Stimulated activated CD4-positive, alpha-beta T cell treated with anti-CD3 and anti-CD28 coated beads, Interleukin-15, amount 100 ng/mL, for 1 hour (primary cell): Measurements from ENCODE around the gene FCSK.

ENCODE experiments used
- DNase-seq, 2 donors: peaks; one replicate each; pipeline ENCODE4 v3.0.0-alpha.2; 2020; ENCODE audit warnings: low read depth in 1 of 2, low spot score in 1 of 2

FCSK gene

DNA sequence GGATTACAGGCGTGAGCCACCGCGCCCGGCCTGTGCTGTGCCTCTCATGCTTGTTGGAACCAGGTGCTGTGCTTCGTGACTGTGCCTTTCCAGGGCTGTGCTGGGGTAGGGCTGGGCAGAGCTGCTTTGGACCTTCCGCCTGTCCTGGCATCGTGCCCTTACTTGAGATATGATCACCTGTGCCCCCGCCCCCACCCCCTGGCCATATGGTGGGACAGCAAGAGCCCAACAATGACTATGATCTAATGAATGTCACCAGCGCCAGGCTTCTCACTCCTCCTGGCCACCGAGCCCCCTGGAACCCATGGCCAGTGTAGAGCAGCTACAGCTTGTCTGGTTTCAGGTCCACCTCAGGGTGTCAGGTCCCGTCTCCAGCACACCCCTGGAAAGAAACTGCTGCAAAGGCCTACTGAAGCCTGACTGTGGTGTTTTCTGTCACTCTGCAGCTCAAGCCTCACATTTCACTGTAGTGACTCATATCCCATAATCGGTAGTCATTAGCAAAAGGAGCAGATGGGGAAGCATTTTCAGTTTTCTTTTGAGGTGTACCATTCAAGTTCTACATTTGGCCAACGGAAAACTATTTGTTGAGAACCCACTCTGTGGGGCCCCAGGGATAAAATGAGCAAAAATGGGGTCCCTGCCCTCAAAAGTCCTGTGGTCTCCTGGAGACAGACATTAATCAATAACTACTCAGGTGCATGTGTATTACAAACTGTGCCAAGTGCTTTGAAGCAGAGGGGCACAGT, 22.1 kb downstream of the FCSK start:
- no peak for DNase-seq

DNA sequence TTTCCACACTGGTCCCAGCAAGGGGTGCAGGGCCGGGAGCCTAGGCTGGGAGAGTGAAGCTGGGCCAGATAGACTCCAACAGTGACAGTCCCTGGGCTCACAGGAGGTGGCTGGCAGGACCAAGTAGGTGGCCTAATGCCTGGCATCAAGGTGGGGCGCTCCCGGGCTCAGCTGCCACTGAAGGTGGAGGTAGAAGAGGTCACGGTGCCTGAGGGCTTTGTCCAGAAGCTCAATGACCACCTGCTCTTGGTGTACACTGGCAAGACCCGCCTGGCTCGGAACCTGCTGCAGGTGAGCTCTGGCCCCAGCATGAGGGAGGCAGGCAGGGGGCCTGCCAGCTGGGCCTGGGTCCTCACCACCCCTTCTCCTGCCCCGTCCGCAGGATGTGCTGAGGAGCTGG, 23.8 kb downstream of the FCSK start:
- no peak for DNase-seq

DNA sequence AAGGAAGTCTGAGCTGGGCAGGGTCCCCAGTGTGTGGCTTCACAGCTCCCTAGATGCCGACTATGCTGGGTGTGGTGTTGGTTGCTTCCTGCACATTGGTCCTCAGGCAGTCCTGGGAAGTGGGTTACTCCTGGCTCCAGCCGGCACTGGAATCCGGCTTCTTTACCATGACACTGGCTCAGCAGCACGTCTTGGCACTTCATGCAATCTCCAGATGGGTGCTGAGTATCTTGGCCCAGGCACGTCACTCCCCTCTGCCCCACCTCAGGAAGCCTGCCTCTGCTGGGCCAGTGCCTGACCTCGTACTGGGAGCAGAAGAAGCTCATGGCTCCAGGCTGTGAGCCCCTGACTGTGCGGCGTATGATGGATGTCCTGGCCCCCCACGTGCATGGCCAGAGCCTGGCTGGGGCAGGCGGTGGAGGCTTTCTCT, 24.5 kb downstream of the FCSK start:
- DNase-seq, result no peak

DNA sequence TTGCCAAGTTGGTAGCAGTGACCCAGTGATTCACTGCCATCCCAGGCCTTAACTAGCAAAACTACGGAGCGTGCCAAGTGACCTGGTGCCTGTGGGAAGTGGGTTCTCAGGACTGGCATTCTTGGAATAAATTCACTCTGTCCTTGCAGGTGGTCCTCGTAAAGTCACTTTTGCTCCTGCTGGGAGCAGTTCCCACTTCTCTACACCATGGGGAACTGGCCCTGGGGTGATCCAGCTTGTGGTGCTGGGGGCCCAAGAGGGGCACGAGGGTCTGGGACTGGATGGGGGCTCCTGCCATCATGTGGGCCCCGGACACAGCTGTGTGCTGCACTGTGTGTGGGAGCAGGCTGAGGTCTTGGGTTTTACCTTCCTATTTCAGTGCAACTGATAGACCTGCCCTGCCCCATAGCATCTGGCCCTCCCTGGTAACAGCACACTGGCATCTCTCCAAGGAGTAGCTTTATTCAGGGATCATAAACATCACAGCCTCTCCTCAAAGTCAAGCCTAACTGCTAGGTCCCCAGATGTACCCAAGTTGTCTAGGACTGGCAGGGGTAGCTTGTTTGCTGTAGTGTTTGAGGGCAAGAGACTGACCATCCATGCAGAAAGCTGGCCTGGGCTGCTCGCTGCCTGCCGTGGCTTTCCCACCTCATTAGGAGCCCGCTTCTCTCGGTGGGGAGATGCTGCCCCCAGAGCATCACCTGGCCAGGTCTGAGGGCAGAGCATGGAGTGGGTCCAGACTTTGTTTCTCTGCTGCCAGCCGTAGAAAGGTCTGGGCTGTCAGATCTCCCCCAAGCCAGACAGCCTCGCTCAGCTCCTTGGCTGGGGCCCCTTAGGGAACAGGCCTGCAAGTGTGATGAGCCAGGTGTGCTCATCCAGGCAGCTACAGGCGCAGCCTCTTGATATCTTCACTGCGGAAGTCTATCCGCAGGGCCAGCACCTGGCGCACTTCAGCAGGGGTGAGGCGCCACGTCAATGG, 26.0 kb downstream of the FCSK start:
- no peak for DNase-seq

DNA sequence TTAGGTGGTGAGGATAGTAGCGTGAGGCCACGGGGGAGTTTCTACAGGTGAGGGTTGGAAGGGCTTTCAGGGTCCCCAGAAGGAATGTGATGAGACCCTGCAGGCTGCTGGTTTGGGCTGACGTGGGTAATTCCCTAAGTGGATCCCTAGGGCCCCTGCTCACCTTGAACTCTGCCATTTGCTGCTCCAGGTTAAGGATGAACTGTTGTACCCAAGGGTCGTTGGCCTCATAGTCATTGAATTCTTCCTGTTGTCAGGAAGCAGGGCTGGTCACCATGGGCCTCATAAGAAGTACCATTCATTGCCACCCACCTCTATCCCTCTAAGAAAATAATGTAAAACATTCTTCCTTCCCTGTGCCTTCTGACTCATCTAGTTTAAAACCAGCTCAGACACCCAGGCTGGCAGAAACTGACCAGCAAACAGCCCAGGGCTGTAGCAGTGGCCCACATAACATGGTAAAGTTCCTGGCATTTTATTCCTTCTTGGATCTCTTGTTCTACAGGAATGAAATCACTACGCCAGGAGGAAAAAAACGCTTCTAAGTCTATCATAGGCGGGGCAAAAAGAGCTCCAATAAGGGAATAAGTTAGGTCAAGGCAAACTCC, 27.6 kb downstream of the FCSK start:
- no peak for DNase-seq

- DNase-seq, result no peak
Observed at GRCh38 chr16:70482624-70483023, 28.2 kb downstream of the FCSK start.

- no peak for DNase-seq
Observed at GRCh38 chr16:70483426-70483825, 29.0 kb downstream of the FCSK start.

GRCh38 chr16:70484867-70485266, 30.5 kb downstream of the FCSK start:
- no peak for DNase-seq

- no peak for DNase-seq
Observed at GRCh38 chr16:70490261-70490660, 35.9 kb downstream of the FCSK start.

DNA sequence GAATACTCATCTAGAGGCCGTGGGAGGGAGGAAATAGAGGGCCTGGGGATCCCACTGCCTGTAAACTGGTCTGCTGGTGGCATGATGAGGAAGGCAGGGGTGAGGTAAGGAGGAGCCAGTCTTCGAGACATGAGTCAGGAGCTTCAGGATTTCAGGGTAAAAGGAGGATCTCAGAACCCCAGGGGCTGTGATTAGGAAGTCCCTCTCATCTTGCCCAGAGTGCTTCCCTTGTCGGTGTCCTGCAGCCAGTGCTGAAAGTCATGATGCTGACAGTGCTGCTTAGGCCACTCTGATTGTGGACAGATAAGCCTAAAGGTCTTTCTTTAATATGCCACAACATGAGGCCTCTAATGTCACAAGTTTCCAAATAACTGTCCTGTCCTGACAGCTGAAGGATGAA, 39.4 kb downstream of the FCSK start:
- no peak for DNase-seq

DNA sequence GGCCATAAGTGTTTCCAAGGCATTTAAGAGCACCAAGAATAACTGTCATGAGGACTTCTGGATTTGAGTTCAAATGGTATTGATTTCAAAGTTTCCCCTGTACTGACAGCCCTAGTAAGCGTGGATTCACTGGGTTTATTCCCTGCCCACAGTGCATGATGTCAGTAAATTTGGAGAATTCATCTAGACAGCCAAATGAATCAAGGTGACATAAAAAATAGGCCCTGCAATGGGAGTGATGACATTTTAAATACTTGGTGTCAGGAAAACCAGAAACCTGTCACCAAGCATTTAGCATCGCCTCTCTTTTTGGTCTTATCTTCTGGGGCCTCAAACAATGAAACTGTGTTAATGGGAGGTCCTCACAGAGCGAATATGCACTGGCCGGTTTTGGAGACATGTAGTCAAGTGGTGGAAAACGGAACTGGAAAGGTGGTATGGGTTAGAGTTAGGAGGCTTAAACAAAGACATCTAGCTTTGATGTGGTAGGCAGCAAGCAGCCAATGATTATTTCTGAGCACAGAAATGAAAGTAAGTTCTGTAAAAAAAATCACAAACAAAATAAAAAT, 39.9 kb downstream of the FCSK start:
- DNase-seq, result no peak

DNA sequence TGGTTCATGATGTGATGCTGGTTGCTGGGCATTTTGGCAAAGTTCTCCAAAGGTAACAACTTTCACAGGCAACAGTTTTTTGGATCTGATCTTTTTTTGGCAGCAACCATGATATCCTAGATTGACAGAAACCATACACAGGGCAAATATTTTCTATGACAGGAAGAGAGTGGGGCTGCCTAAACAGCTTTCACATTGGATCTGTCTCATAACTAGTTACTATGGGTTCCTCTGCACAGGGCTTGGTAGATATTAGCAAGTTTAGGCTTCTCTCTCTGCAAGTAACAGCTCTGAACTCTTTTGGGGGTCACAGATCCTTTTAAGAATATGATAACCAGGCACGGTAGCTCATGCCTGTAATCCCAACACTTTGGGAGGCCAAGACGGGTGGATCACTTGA, 40.4 kb downstream of the FCSK start:
- DNase-seq, result no peak

DNA sequence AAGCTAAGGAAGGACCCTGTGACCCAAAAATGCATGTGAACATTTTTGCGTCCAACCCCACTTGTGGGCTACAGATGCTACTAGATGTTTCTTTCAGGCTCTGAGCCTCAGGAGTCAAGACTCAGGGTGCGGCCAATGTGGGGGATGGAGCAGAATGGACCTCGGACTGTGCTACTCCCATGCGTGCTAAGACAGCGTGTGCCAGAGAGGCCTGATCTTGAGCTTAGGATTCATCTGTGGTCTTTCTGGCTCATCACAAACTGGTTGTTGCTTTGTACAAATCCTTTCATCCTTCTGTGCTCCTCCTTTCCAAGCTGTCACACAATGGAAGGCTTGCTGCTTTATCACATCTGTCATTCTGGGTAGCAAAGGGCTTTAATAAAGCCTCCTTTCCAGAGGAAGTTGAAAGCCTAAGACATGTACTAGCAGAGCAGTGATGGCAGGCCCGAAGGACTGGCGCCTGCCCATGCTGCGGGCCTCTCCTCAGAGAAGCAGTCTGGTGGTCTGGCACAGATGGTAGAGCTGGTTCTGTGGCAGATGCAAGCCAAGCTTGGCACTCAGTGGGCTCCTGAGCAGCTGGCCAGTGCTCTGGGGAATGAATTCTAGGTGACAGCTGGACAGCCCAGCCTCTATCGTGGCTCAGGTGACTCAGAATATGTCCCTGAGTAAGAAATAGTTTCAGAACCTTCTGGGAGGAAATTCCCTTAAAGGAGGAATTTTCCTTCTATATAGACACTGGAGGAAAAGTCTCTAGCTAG, 41.2 kb downstream of the FCSK start:
- no peak for DNase-seq

- DNase-seq, result no peak
Observed at GRCh38 chr16:70496513-70496912, 42.1 kb downstream of the FCSK start.

- DNase-seq, result no peak
Observed at GRCh38 chr16:70508752-70509151, 54.4 kb downstream of the FCSK start.

GRCh38 chr16:70510216-70510615, 55.8 kb downstream of the FCSK start:
- no peak for DNase-seq

DNA sequence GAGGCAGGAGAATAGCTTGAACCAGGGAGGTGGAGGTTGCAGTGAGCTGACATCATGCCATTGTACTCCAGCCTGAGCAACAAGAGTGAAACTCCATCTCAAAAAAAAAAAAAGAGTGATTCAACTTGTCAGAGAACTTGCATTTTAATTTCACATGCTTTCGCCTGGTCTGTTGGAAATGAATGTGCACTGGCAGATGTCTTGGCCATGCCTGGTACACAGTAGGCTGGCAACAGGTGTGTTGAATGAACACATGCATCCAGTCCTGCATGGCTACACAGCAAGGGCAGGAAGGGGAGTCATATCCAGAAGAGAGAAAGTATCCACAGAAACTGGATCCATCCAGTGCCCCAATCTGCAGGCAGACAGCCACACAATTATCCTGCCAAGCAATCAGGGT, 57.4 kb downstream of the FCSK start:
- DNase-seq, result no peak

DNA sequence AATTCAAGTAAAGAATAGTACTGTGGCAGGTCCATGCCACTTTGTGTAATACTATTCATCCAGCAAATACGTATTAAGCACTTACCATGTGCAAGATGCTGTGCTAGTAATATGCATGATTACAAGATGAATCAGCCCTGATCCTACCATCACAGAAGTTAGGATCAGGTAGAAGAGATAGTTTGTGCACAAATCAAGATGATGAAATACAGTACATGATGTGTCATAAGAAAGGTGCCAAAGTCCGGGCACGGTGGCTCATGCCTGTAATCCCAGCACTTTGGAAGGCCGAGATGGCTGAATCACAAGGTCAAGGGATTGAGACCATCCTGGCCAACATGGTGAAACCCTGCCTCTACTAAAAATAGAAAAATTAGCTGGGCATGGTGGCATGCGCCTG, 58.1 kb downstream of the FCSK start:
- no peak for DNase-seq

- no peak for DNase-seq
Observed at GRCh38 chr16:70520612-70521297, 66.4 kb downstream of the FCSK start.
